PC-3 (cell line): ENCODE data around the gene CROT. TPM values are rescaled to one million over a fixed set of nuclear protein-coding genes. Genes with fewer than 3 reads are reported as not detected.
A peak's percentile ranks its signal among the peaks of the same experiment; 100 is the strongest.

ENCODE experiments used
- ATAC-seq: fragments of 200-7000 bp; cut with Tn5 transposase; 2 replicates; pipeline ENCODE4 v1.9.1; 2020; ENCODE audit warnings: mild to moderate bottlenecking, moderate library complexity
- BruUV-seq: library from RNA; stranded (reverse); fragments of 400-500 nt; replicated peaks from 2 replicates; lab custom pipeline; 2021; lab: Mats Ljungman, UMichigan
- CTCF ChIA-PET: fragments of 300-600 bp; sonication (Branson Sonifier 250); formaldehyde crosslinking; loops from one replicate; lab custom pipeline; 2022; ENCODE audit warnings: antibody characterized with exemption; lab: Charles Lee
- POLR2A ChIA-PET: fragments of 300-600 bp; sonication (Branson Sonifier 250); formaldehyde crosslinking; loops from one replicate; lab custom pipeline; 2022; ENCODE audit warnings: antibody characterized with exemption; ENCODE audit not compliant: unreplicated experiment; lab: Charles Lee
- DNase-seq: peaks from one replicate; pipeline ENCODE4 v3.0.0-alpha.2; 2015
- H2AFZ ChIP-seq: fragments of 300-600 bp; sonication (generic); 2 replicates; pipeline ENCODE4 v1.6.0; 2016; ENCODE audit warnings: antibody characterized with exemption, low read length
- H3F3A ChIP-seq: fragments of 300-600 bp; sonication (generic); one replicate; pipeline ENCODE4 v1.6.0; 2017; ENCODE audit warnings: antibody characterized with exemption, low read length, control low read depth, mild to moderate bottlenecking; ENCODE audit not compliant: unreplicated experiment
- H3K27ac ChIP-seq: fragments of 300-600 bp; sonication (generic); 2 replicates; pipeline ENCODE4 v1.5.1; 2016; ENCODE audit warnings: mild to moderate bottlenecking, low read length
- H3K27me3 ChIP-seq: fragments of 300-600 bp; sonication (generic); 2 replicates; pipeline ENCODE4 v1.6.1; 2016; ENCODE audit warnings: low read length, mixed read lengths
- H3K36me3 ChIP-seq: fragments of 300-600 bp; sonication (generic); 2 replicates; pipeline ENCODE4 v1.6.1; 2016; ENCODE audit warnings: low read depth, mixed run types, low read length, mixed read lengths
- H3K4me1 ChIP-seq: fragments of 300-600 bp; sonication (generic); 2 replicates; pipeline ENCODE4 v1.5.1; 2016; ENCODE audit warnings: low read length; ENCODE audit not compliant: insufficient read depth
- H3K4me2 ChIP-seq: fragments of 300-600 bp; sonication (generic); 2 replicates; pipeline ENCODE4 v1.6.0; 2016; ENCODE audit warnings: low read length
- H3K4me3 ChIP-seq: fragments of 300-600 bp; sonication (generic); 2 replicates; pipeline ENCODE4 v1.5.1; 2016; ENCODE audit warnings: mild to moderate bottlenecking, low read length, mixed read lengths
- H3K79me2 ChIP-seq: fragments of 300-600 bp; sonication (generic); 2 replicates; pipeline ENCODE4 v1.6.1; 2017; ENCODE audit warnings: low read length, mixed read lengths
- H3K9ac ChIP-seq: fragments of 300-600 bp; sonication (generic); 2 replicates; pipeline ENCODE4 v1.6.0; 2016; ENCODE audit warnings: mild to moderate bottlenecking, low read length
- H3K9me2 ChIP-seq: fragments of 300-600 bp; sonication (generic); replicated peaks from 2 replicates; pipeline ENCODE4 v1.6.1; 2016; ENCODE audit warnings: mixed run types, low read length, mixed read lengths
- H3K9me3 ChIP-seq: fragments of 300-600 bp; sonication (generic); 2 replicates; pipeline ENCODE4 v1.6.1; 2016; ENCODE audit warnings: low read length, mixed read lengths
- H4K20me1 ChIP-seq: fragments of 300-600 bp; sonication (generic); 2 replicates; pipeline ENCODE4 v1.6.1; 2016; ENCODE audit warnings: low read length, mixed read lengths
- CTCF ChIP-seq: fragments of 300-600 bp; sonication (generic); conservative IDR thresholded peaks from 2 replicates; pipeline ENCODE4 v1.5.1; 2017; ENCODE audit warnings: antibody characterized with exemption, low read depth, mild to moderate bottlenecking, low read length
- EZH2 ChIP-seq: fragments of 300-600 bp; sonication (generic); IDR thresholded peaks from one replicate; pipeline ENCODE4 v1.6.1; 2017; ENCODE audit warnings: antibody characterized with exemption, mild to moderate bottlenecking, low read length; ENCODE audit not compliant: unreplicated experiment
- EZH2phosphoT487 ChIP-seq: fragments of 300-600 bp; sonication (generic); IDR thresholded peaks from 2 replicates; pipeline ENCODE4 v1.6.1; 2018; ENCODE audit warnings: mild to moderate bottlenecking, antibody characterized with exemption, low read length, borderline replicate concordance
- intact Hi-C: fragments of 100-400 bp; cut with micrococcal nuclease; formaldehyde crosslinking; loops from 2 replicates; pipeline ENCODE4 v1.9.0; 2023
- total RNA-seq: library from RNA; depleted of rRNA; stranded (reverse); fragments of >200 nt; gene quantifications from 2 replicates; pipeline ENCODE4 v1.2.3, GENCODE V29; 2014

The CROT gene
- total RNA-seq, 1 experiment from 2014 or later: 6.9 TPM

- ATAC-seq (peak; percentile 89), DNase-seq (peak; percentile 31)
- Histone ChIP-seq H3K79me2 (no peaks in the 10 kb centered on the region), H2AFZ (no peak overlapping the region), H4K20me1 (no peaks in the 10 kb centered on the region), H3K9me3 (no peaks in the 10 kb centered on the region), H3K9me2 (no peaks in the 10 kb centered on the region), H3K36me3 (no peaks in the 10 kb centered on the region), H3K4me1 (no peaks in the 10 kb centered on the region), H3K4me3 (no peak overlapping the region), H3K27me3 (peaks cover 37% of the 10 kb centered on the region), H3F3A (no peaks in the 10 kb centered on the region), H3K4me2 (no peak overlapping the region), H3K9ac (no peak overlapping the region), H3K27ac (no peak overlapping the region)
- no TSS peak for BruUV-seq
- ChIA-PET POLR2A (no interaction called here), CTCF (interaction anchor here (1.0 kb wide), 1 partner anchor 83 kb away, joined by 3 read pairs; no protein-coding TSS in a partner anchor)
- TF ChIP-seq CTCF (no peak), EZH2phosphoT487 (no peak), EZH2 (no peak)
- intact Hi-C loops: loop anchor here (5.0 to 10.0 kb wide), 2 partner anchors 83 to 461 kb away; no protein-coding TSS in a partner anchor
Measured at GRCh38 chr7:87424075-87424474, 78.6 kb downstream of the CROT start.

GRCh38 chr7:87426160-87426559 is 80.7 kb downstream of the CROT start:
- CTCF ChIA-PET: no interaction called here
- POLR2A ChIA-PET: no interaction called here

More at GRCh38 chr7:87426160-87426559, 80.7 kb downstream of the CROT start:
- intact Hi-C loops: loop anchor here (10.0 kb wide), 1 partner anchor 459 kb away; no protein-coding TSS in a partner anchor
- H3K4me3 ChIP-seq: no peak overlapping the region
- no peak overlapping the region for H3K4me2 ChIP-seq
- no TSS peak for BruUV-seq
- DNase-seq (no peak), ATAC-seq (no peak)
- no peak overlapping the region for H3K9ac ChIP-seq
- TF ChIP-seq EZH2 (no peak), CTCF (no peak)
- H3K27ac ChIP-seq: no peak overlapping the region
- H2AFZ ChIP-seq: no peak overlapping the region
- no peaks in the 10 kb centered on the region for H3K9me2 ChIP-seq
- H3F3A ChIP-seq: no peaks in the 10 kb centered on the region
- peaks cover 36% of the 10 kb centered on the region for H3K27me3 ChIP-seq
- H3K9me3 ChIP-seq: no peaks in the 10 kb centered on the region
- H4K20me1 ChIP-seq: no peaks in the 10 kb centered on the region
- H3K4me1 ChIP-seq: no peaks in the 10 kb centered on the region
- H3K36me3 ChIP-seq: no peaks in the 10 kb centered on the region
- no peaks in the 10 kb centered on the region for H3K79me2 ChIP-seq
